AG10803 (cell line): ENCODE results near the gene RASA3.
"Not testable (repeated sequence)": the region's sequence is repeated elsewhere in the genome, so short reads cannot be mapped to it uniquely, and the experiment has no call there.

Experiments
- DNase-seq: peaks from one replicate; pipeline ENCODE4 v3.0.0; 2010; ENCODE audit warnings: low read depth
- H3K4me3 ChIP-seq: 2 replicates; pipeline ENCODE4 v1.5.1; 2011; ENCODE audit warnings: mild to moderate bottlenecking, low read length, control low read depth
- TF ChIP-seq, protein P1 (sequence below): conservative IDR thresholded peaks from 2 replicates; pipeline ENCODE4 v1.5.1; 2011; ENCODE audit warnings: mild to moderate bottlenecking, low read length, control low read depth, inconsistent platforms

Gene RASA3

DNA sequence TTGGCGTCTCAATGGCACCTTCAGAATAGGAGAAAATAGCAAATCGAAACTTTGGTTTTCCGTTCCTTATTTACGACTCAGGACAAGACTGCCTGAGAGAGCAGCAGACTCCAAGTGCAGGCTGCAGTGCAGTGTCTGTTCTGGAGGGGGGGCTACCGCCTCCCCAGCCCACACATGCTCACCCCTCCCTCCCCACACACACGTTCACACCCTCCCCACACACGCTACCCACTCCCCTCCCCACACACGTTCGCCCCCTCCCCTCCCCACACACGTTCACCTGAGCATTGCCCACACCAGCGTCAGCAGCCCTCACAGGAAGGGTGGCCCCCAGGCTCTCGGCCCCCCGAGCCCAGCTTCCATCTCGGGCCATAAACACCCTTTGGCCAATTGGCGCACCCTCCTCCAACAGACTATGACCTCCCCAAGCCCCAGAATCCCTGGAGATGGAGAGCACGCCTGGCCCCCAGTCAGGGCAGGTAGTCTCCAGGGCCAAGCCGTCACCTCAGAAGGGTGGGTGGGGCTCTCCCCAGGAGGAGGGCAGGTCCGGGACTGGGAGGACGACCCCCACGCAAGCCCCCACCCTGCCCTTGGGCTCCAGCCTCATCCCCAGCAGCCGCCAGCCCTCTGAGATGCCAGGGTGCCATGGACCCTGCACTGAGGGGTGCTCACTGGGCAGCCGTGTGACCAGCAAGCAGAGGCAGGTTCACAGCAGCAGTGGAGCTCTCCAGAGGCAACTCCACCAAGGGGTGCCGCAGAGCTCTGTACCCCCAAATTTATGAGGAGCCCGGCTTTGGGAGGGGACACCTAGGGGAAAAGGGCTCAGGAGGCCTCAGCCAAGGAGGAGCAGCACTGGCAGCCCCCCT is 27.5 kb downstream of the RASA3 start:
- H3K4me3 ChIP-seq, result no peak overlapping the region
- no peak for DNase-seq
- TF ChIP-seq, protein P1, sequence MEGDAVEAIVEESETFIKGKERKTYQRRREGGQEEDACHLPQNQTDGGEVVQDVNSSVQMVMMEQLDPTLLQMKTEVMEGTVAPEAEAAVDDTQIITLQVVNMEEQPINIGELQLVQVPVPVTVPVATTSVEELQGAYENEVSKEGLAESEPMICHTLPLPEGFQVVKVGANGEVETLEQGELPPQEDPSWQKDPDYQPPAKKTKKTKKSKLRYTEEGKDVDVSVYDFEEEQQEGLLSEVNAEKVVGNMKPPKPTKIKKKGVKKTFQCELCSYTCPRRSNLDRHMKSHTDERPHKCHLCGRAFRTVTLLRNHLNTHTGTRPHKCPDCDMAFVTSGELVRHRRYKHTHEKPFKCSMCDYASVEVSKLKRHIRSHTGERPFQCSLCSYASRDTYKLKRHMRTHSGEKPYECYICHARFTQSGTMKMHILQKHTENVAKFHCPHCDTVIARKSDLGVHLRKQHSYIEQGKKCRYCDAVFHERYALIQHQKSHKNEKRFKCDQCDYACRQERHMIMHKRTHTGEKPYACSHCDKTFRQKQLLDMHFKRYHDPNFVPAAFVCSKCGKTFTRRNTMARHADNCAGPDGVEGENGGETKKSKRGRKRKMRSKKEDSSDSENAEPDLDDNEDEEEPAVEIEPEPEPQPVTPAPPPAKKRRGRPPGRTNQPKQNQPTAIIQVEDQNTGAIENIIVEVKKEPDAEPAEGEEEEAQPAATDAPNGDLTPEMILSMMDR, result no peak

DNA sequence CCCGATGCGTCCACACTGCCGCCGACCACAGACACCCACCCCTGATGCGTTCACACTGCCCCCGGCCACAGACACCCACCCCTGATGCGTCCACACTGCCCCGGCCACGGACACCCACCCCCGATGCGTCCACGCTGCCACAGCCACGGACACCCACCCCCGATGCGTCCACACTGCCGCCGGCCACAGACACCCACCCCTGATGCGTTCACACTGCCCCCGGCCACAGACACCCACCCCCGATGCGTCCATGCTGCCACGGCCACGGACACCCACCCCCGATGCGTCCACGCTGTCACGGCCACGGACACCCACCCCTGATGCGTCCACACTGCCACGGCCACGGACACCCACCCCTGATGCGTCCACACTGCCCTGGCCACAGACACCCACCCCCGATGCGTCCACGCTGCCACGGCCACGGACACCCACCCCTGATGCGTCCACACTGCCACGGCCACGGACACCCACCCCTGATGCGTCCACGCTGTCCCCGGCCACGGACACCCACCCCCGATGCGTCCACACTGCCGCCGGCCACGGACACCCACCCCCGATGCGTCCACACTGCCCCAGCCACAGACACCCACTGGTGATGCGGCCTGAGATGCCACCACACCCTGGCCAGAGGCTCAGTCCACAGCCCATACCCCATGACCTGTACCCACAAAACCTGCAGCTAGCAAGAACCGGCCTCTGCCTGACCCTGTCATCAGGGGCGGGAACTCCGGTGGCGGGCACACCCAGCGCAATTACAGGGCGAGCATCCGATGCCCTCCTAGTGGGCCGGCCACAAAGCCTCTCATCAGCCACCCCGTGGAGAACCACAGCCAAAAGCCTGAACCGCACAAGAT is 28.4 kb downstream of the RASA3 start:
- no peak for DNase-seq

DNA sequence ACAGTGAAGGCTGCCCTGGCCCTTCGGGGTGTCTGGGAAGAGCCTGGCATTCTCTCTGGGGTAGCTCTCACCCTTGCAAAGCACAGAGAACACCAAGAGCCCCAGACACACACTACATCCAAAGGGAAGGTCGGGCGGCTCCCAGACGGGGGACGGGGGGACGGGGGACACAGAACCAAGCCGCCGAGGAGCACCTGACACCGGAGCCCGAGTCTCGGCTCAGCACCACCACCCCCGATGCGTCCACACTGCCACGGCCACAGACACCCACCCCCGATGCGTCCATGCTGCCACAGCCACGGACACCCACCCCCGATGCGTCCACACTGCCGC is 29.2 kb downstream of the RASA3 start:
- H3K4me3 ChIP-seq, DNase-seq: not testable (repeated sequence)

More for the DNA sequence above, 28.4 kb downstream of the RASA3 start:
- no peak overlapping the region for H3K4me3 ChIP-seq
- TF ChIP-seq, protein P1, result no peak

DNA sequence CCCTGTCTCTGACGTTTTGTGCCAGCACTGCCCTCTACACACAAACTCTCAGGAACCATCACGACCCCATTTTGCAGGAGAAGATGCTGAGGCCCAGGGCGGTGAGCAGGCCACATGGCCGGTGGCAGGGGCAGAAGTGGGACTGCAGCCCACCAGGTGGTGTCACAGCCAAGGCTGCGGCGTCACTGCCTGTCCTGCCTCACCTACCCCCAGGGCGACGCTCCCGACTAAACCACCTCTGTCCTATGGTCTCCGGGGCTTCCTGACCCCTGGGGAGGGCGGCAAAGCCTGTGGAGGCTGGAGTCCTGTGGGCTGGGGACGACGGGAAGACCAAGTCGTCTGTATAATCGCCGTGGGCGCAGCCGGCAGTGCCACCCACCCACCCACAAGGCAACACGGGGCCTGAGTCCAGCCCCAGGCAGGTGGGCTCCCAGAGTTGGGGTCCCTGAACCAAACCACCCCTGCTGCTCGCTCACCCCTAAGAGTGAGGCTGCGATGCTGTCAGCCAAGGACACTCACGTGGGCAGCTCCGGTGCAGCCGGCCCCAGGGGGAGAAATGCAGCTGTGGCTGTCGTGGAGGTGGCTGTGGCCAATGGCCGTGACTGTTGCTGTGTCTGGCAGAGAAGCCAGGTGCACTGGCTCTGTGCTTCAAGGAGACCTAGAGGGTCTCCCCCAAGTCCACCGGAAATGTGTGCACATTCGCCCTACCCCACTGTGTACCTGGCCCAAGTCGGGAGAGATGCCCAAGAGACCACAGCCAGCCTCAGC is 29.7 kb downstream of the RASA3 start:
- TF ChIP-seq, protein P1, result no peak
- no peak for DNase-seq
- no peak overlapping the region for H3K4me3 ChIP-seq

DNA sequence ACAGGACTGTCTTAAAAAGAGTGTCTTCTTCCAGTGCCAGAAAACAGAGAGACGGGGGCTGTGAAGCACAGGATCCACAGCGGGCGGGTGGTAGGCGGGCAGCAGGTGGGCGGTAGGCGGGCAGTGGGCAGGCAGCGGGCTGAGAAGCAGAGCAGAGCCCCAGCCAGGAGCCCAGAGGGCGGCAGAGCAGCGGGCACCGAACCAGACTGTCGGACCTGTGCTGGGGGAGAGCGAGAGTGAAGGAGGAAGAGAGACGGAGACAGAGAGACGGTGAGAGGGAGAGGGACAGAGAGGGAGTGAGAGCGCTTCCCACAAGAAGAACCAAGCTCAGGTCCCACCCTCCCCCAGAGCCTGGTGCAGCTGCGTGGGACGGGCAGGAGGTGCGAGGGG is 30.3 kb downstream of the RASA3 start:
- no peak for DNase-seq
- H3K4me3 ChIP-seq, result no peak overlapping the region
- TF ChIP-seq, protein P1, result no peak

DNA sequence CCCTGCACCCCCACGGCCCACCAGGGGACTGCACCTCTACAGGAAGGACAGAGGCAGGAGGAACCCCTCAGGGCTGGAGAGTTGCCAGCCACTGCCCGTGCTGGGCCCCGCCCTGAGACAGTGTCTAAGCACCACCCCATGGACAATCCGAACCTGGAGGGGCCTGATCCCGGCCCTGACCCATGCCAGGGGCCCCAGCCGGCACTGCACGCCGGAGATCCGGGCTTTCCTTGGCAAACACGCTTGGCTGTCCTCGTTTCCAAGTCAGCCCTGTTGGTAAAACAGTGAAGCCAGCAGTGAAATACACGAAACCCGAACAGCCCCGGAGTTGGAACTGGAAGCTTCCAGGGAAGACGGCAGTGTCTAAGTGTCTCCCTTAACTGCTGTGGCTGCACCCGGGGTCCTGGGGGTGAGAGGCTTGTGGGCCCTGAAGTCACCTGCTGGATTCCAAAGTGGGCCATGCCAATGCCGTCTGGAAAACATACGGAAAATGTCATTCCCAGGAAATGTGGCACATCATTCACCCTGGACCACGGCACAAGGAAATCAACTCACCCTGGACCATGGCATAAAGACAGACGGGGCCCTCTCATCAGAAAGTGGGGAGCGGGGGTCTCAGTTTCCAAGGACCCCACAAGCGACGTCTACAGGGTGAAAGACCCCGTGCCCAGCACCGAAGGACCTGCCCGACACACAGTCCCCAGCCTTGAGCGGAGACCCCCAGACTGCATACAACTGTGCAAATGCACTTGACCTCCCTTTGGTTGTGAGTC is 30.9 kb downstream of the RASA3 start:
- no peak for DNase-seq
- TF ChIP-seq, protein P1, result no peak
- H3K4me3 ChIP-seq, result no peak overlapping the region
